ENCODE measurements around the gene GJB3. TPM values are rescaled to one million over a fixed set of nuclear protein-coding genes. Genes with fewer than 3 reads are reported as not detected.

GJB3 gene
- total and polyA plus RNA-seq, 10 of the 15 experiments (the other 5 are each of a cell fraction or from before 2014, with no cell fraction given) = not detected

DNA sequence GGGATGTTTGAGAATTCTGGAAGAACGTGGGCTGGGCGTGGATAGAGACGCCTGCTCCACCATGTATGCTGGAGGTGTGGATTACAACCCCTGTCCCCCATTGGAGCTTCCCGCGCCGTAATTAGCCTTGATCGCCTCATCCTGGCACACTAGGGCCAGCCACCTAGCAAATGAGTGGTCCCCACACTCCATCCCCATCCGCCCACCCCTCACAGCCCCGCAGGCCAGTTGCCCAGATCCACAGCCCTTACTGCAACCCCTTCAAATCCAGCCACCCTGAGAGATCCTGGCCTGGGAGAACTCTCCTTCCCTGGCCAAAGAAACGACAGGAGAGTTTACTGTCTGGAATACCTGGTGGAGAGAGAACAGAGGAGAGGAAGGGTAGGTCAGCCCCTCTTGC, 11.4 kb downstream of the GJB3 start:
- ChIA-PET POLR2A (no interaction called here), CTCF (no interaction called here), RAD21 (ENCODE audit: unreplicated experiment) (no interaction called here), SMC1A (ENCODE audit: uncharacterized antibody, unreplicated experiment) (no interaction called here)
- WGBS (ENCODE audit: insufficient coverage, insufficient replicate concordance, low lambda C conversion rate, missing lambda C conversion rate) = 55% methylated on average over 10 of the region's 10 CpGs
- no TSS peak for BruUV-seq (replicated peaks)
- Histone ChIP-seq H2AFZ (ENCODE audit: control insufficient read depth, low read depth, low read length) (no peak overlapping the region), H3K4me2 (ENCODE audit: control insufficient read depth, insufficient read depth) (no peak overlapping the region), H3K79me2 (ENCODE audit: control insufficient read depth, insufficient read depth, low read length) (no peaks in the 10 kb centered on the region), H3K9ac (ENCODE audit: control insufficient read depth, insufficient read depth, low read length) (no peak overlapping the region), H3K4me1 (ENCODE audit: control insufficient read depth, insufficient read depth, low read length) (peaks cover 15% of the 10 kb centered on the region), H3K27ac (ENCODE audit: control insufficient read depth, insufficient read depth) (no peak overlapping the region), H4K20me1 (ENCODE audit: control insufficient read depth, insufficient read depth) (no peaks in the 10 kb centered on the region), H3K9me3 (replicated peaks; ENCODE audit: control insufficient read depth, insufficient read depth, low read length) (no peaks in the 10 kb centered on the region; the same call in 2 of the 3 replicates), H3K4me3 (no peak overlapping the region), H3K27me3 (replicated peaks in 1 of 2; ENCODE audit: control insufficient read depth in 2 of 2, insufficient read depth in 2 of 2, low read length in 1 of 2) (no peaks in the 10 kb centered on the region), H3K36me3 (ENCODE audit: control insufficient read depth in 2 of 2, insufficient read depth in 2 of 2, low read length in 1 of 2) (no peaks in the 10 kb centered on the region)
- in situ Hi-C loops (cut with MboI) (no loop called here), intact Hi-C loops (cut with micrococcal nuclease; ENCODE audit: unreplicated experiment) (no loop called here)
- 0 out of 2 replicates have a peak, but pooled peaks have one; percentile 5 for TF ChIP-seq EED (IDR thresholded peaks at IDR 0.05; ENCODE audit: low read depth)
- TF ChIP-seq, protein P1, sequence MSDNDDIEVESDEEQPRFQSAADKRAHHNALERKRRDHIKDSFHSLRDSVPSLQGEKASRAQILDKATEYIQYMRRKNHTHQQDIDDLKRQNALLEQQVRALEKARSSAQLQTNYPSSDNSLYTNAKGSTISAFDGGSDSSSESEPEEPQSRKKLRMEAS (IDR thresholded peaks at IDR 0.05; ENCODE audit: low read depth, low read length) = no peak
- TF ChIP-seq NR2F1 (conservative IDR thresholded peaks at IDR 0.05) = no peak
- no peak for TF ChIP-seq CBX3 (IDR thresholded peaks at IDR 0.05; ENCODE audit: borderline replicate concordance, low read depth)
- no peak for TF ChIP-seq FOXK2 (IDR thresholded peaks at IDR 0.05)
- TF ChIP-seq NFXL1 (IDR thresholded peaks at IDR 0.05; ENCODE audit: borderline replicate concordance) = no peak
- ATAC-seq (no peak), DNase-seq (ENCODE audit: low read depth, low spot score) (no peak), FAIRE-seq (no peak)

DNA sequence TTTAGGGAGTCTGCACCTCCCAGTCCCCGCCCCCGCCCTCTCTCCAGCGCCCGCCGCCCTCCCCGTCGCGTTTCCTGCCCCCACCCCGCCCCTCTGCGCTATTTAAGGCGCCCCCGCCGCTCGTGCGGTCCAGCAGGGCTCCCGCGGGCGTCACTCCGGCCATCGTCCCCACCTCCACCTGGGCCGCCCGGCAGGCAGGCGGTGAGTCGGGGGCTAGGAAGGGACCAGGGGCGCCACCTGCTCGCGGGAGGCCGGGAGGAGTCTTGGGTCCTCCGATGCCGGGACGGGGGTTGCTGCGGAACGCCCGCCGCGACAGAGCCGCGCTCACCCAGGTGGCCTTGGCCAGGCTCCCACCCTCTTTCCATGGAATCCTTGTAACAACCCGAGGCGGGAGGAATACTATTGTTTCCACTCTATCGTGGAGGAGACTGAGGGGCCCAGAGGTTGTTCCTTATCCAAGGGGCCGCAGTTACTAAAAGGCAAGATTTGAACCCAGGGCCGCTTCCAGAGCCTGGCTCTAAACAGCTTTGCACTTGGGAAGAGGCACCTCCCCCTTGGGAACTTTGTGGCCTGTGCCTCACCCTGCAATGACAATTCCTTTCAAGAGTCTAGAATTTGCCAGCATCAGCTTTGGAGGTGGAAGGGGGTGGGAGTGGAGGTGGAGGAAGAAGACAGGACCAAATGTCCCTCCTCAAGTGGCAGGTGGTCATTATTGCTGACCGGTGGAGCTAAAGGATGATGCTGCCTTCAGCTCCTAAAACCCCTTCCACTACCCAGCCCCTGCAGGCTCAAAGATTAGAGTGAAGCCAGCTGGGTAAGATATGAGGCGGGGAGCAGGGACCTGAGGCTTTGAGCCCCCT, 12.1 kb downstream of the GJB3 start, which contains the start of gene GJA4:
Gene GJA4, plus strand, starts transcription at position 132 of the 860 bp plus-strand sequence. CDS start 1,215 bp downstream, outside the sequence.
- Histone ChIP-seq H3K27ac (ENCODE audit: control insufficient read depth, insufficient read depth) (no peak within 1 kb of the TSS), H2AFZ (ENCODE audit: control insufficient read depth, low read depth, low read length) (no peak within 1 kb of the TSS), H3K9ac (ENCODE audit: control insufficient read depth, insufficient read depth, low read length) (no peak within 1 kb of the TSS), H3K27me3 (replicated peaks in 1 of 2; ENCODE audit: control insufficient read depth in 2 of 2, insufficient read depth in 2 of 2, low read length in 1 of 2) (no peaks in the 10 kb centered on the region), H3K79me2 (ENCODE audit: control insufficient read depth, insufficient read depth, low read length) (no peaks in the 10 kb centered on the region), H4K20me1 (ENCODE audit: control insufficient read depth, insufficient read depth) (no peaks in the 10 kb centered on the region), H3K9me3 (replicated peaks; ENCODE audit: control insufficient read depth, insufficient read depth, low read length) (no peaks in the 10 kb centered on the region; the same call in 2 of the 3 replicates), H3K36me3 (ENCODE audit: control insufficient read depth in 2 of 2, insufficient read depth in 2 of 2, low read length in 1 of 2) (no peaks in the 10 kb centered on the region), H3K4me2 (ENCODE audit: control insufficient read depth, insufficient read depth) (no peak within 1 kb of the TSS; the same call in 1 of the 2 replicates), H3K4me3 (no peak within 1 kb of the TSS), H3K4me1 (ENCODE audit: control insufficient read depth, insufficient read depth, low read length) (peaks cover 19% of the 10 kb centered on the region)
- SMC1A ChIA-PET (ENCODE audit: uncharacterized antibody, unreplicated experiment) = interaction anchor here (0.6 kb wide), 1 partner anchor 21 kb away, joined by 3 read pairs; no protein-coding TSS in a partner anchor
- CTCF ChIA-PET = interaction anchor here (0.5 kb wide), 1 partner anchor 61 kb away, joined by 3 read pairs; no protein-coding TSS in a partner anchor
- WGBS (ENCODE audit: insufficient coverage, insufficient replicate concordance, low lambda C conversion rate, missing lambda C conversion rate) = 31% methylated on average over 37 of the region's 45 CpGs
- RAD21 ChIA-PET (ENCODE audit: unreplicated experiment) = no interaction called here
- POLR2A ChIA-PET = no interaction called here
- no peak for DNase-seq (ENCODE audit: low read depth, low spot score)
- no peak for ATAC-seq
- in situ Hi-C loops (cut with MboI) = no loop called here
- BruUV-seq (replicated peaks) = no TSS peak
- no peak for FAIRE-seq
- intact Hi-C loops (cut with micrococcal nuclease; ENCODE audit: unreplicated experiment) = no loop called here
- TF ChIP-seq KAT2A (conservative IDR thresholded peaks at IDR 0.05; ENCODE audit: control insufficient read depth, low read depth, low read length) = no peak
- no peak for TF ChIP-seq TAF1 (IDR thresholded peaks at IDR 0.05; ENCODE audit: borderline replicate concordance, low read depth, low read length)
- TF ChIP-seq CHD2 (IDR thresholded peaks at IDR 0.05; ENCODE audit: borderline replicate concordance, low read depth, low read length) = no peak
- TF ChIP-seq ZZZ3 (IDR thresholded peaks at IDR 0.05; ENCODE audit: control insufficient read depth, insufficient read length, low read depth) = no peak
- no peak for TF ChIP-seq NR2C2 (IDR thresholded peaks at IDR 0.05; ENCODE audit: borderline replicate concordance, control insufficient read depth, insufficient read length, low read depth)
- TF ChIP-seq, protein P2, sequence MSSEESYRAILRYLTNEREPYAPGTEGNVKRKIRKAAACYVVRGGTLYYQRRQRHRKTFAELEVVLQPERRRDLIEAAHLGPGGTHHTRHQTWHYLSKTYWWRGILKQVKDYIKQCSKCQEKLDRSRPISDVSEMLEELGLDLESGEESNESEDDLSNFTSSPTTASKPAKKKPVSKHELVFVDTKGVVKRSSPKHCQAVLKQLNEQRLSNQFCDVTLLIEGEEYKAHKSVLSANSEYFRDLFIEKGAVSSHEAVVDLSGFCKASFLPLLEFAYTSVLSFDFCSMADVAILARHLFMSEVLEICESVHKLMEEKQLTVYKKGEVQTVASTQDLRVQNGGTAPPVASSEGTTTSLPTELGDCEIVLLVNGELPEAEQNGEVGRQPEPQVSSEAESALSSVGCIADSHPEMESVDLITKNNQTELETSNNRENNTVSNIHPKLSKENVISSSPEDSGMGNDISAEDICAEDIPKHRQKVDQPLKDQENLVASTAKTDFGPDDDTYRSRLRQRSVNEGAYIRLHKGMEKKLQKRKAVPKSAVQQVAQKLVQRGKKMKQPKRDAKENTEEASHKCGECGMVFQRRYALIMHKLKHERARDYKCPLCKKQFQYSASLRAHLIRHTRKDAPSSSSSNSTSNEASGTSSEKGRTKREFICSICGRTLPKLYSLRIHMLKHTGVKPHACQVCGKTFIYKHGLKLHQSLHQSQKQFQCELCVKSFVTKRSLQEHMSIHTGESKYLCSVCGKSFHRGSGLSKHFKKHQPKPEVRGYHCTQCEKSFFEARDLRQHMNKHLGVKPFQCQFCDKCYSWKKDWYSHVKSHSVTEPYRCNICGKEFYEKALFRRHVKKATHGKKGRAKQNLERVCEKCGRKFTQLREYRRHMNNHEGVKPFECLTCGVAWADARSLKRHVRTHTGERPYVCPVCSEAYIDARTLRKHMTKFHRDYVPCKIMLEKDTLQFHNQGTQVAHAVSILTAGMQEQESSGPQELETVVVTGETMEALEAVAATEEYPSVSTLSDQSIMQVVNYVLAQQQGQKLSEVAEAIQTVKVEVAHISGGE (CRISPR knock-in tag; IDR thresholded peaks at IDR 0.05) = no peak
